ENCODE measurements around the gene HDLBP. TPM values are rescaled to one million over a fixed set of nuclear protein-coding genes. Genes with fewer than 3 reads are reported as not detected.

The HDLBP gene
- total and polyA plus RNA-seq, 10 of the 15 experiments (the other 5 are each of a cell fraction or from before 2014, with no cell fraction given) = 19.5 to 383 (median 249) TPM

DNA sequence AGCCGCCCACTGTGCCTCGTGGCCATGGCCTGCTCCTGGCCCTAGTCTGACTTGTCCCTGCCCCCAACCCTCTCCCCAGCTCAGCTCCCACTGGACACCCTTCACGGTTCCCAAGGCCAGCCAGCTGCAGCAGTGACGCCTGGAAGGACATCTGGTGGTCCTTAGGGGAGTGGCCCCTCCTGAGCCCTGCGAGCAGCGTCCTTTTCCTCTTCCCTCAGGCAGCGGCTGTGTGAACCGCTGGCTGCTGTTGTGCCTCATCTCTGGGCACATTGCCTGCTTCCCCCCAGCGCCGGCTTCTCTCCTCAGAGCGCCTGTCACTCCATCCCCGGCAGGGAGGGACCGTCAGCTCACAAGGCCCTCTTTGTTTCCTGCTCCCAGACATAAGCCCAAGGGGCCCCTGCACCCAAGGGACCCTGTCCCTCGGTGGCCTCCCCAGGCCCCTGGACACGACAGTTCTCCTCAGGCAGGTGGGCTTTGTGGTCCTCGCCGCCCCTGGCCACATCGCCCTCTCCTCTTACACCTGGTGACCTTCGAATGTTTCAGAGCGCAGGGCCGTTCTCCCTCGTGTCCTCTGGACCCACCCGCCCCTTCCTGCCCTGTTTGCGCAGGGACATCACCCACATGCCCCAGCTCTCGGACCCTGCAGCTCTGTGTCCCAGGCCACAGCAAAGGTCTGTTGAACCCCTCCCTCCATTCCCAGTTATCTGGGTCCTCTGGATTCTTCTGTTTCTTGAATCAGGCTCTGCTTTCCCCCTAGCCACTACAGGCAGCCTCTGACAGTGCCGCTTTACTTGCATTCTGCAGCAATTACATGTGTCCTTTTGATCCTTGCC lies 91.2 kb downstream of the HDLBP start:
- DNase-seq (ENCODE audit: low read depth, low spot score) (no peak), ATAC-seq (peak; percentile 23), FAIRE-seq (no peak)
- WGBS (ENCODE audit: insufficient coverage, insufficient replicate concordance, low lambda C conversion rate, missing lambda C conversion rate) = 89% methylated on average over 26 of the region's 26 CpGs
- in situ Hi-C loops (cut with MboI) (no loop called here), intact Hi-C loops (cut with micrococcal nuclease; ENCODE audit: unreplicated experiment) (no loop called here)
- RAD21 ChIA-PET (ENCODE audit: unreplicated experiment) = no interaction called here
- no peaks in the 10 kb centered on the region for H3K4me1 ChIP-seq (ENCODE audit: control insufficient read depth, insufficient read depth, low read length)
- no peak overlapping the region for H3K4me3 ChIP-seq
- H3K79me2 ChIP-seq (ENCODE audit: control insufficient read depth, insufficient read depth, low read length) = no peaks in the 10 kb centered on the region
- no peaks in the 10 kb centered on the region for H3K27me3 ChIP-seq (replicated peaks in 1 of 2; ENCODE audit: control insufficient read depth in 2 of 2, insufficient read depth in 2 of 2, low read length in 1 of 2)
- CTCF ChIA-PET = no interaction called here
- SMC1A ChIA-PET (ENCODE audit: uncharacterized antibody, unreplicated experiment) = no interaction called here
- H3K27ac ChIP-seq (ENCODE audit: control insufficient read depth, insufficient read depth) = no peak overlapping the region
- no peaks in the 10 kb centered on the region for H3K9me3 ChIP-seq (replicated peaks; ENCODE audit: control insufficient read depth, insufficient read depth, low read length)
- no TSS peak for BruUV-seq (replicated peaks)
- no peak overlapping the region for H2AFZ ChIP-seq (ENCODE audit: control insufficient read depth, low read depth, low read length)
- no peak overlapping the region for H3K4me2 ChIP-seq (ENCODE audit: control insufficient read depth, insufficient read depth)
- H4K20me1 ChIP-seq (ENCODE audit: control insufficient read depth, insufficient read depth) = no peaks in the 10 kb centered on the region
- POLR2A ChIA-PET = no interaction called here
- no peak overlapping the region for H3K9ac ChIP-seq (ENCODE audit: control insufficient read depth, insufficient read depth, low read length)
- H3K36me3 ChIP-seq (ENCODE audit: control insufficient read depth in 2 of 2, insufficient read depth in 2 of 2, low read length in 1 of 2) = peaks cover 9 to 17% of the 10 kb centered on the region in 2 experiments; a peak in 3 of 4 replicates
- no peak for TF ChIP-seq SUPT20H (IDR thresholded peaks at IDR 0.05; ENCODE audit: borderline replicate concordance, control insufficient read depth, low read depth, low read length)
- peak; percentile 51 for TF ChIP-seq POLR2A (IDR thresholded peaks at IDR 0.05; ENCODE audit: low read depth, low read length)
- no peak for TF ChIP-seq CBX3 (IDR thresholded peaks at IDR 0.05; ENCODE audit: borderline replicate concordance, low read depth)
- TF ChIP-seq MTA3 (IDR thresholded peaks at IDR 0.05; ENCODE audit: borderline replicate concordance, low read length) = peak; percentile 58; the same call in 1 of the 2 replicates
- TF ChIP-seq ATF7 (IDR thresholded peaks at IDR 0.05; ENCODE audit: low read depth) = no peak

- DNase-seq (ENCODE audit: low read depth, low spot score) = no peak
- TF ChIP-seq TCF12 (IDR thresholded peaks at IDR 0.05; ENCODE audit: low read depth, low read length) (0 out of 2 replicates have a peak, but pooled peaks have one; percentile 11), RFX5 (IDR thresholded peaks at IDR 0.05; ENCODE audit: low read depth, low read length) (no peak), PKNOX1 (IDR thresholded peaks at IDR 0.05) (no peak), IKZF2 (IDR thresholded peaks at IDR 0.05) (no peak), MEF2A (IDR thresholded peaks at IDR 0.05; ENCODE audit: insufficient read depth, low read depth, low read length) (no peak), ZNF217 (IDR thresholded peaks at IDR 0.05) (no peak), ZNF622 (IDR thresholded peaks at IDR 0.05) (no peak), CBX5 (IDR thresholded peaks at IDR 0.05; ENCODE audit: low read depth) (no peak), RUNX3 (IDR thresholded peaks at IDR 0.05; ENCODE audit: low read length) (0 out of 2 replicates have a peak, but pooled peaks have one; percentile 7), POU2F2 (IDR thresholded peaks at IDR 0.05; ENCODE audit: borderline replicate concordance, low read depth, low read length) (0 out of 3 replicates have a peak, but pooled peaks have one; percentile 5), TBL1XR1 (IDR thresholded peaks at IDR 0.05; ENCODE audit: low read depth, low read length) (no peak), ZNF274 (IDR thresholded peaks at IDR 0.05; ENCODE audit: insufficient read depth, insufficient read length) (no peak)
Measured at GRCh38 chr2:241223211-241224017, 92.1 kb downstream of the HDLBP start.

More at GRCh38 chr2:241223211-241224017, 92.1 kb downstream of the HDLBP start:
- Histone ChIP-seq H3K27ac (ENCODE audit: control insufficient read depth, insufficient read depth) (no peak overlapping the region), H3K9ac (ENCODE audit: control insufficient read depth, insufficient read depth, low read length) (no peak overlapping the region), H3K79me2 (ENCODE audit: control insufficient read depth, insufficient read depth, low read length) (no peaks in the 10 kb centered on the region), H3K4me2 (ENCODE audit: control insufficient read depth, insufficient read depth) (no peak overlapping the region), H4K20me1 (ENCODE audit: control insufficient read depth, insufficient read depth) (no peaks in the 10 kb centered on the region), H3K36me3 (ENCODE audit: control insufficient read depth in 2 of 2, insufficient read depth in 2 of 2, low read length in 1 of 2) (peaks cover under 1 to 9% of the 10 kb centered on the region in 2 experiments; a peak in 3 of 4 replicates), H2AFZ (ENCODE audit: control insufficient read depth, low read depth, low read length) (no peak overlapping the region), H3K4me1 (ENCODE audit: control insufficient read depth, insufficient read depth, low read length) (no peaks in the 10 kb centered on the region), H3K9me3 (replicated peaks; ENCODE audit: control insufficient read depth, insufficient read depth, low read length) (no peaks in the 10 kb centered on the region), H3K4me3 (no peak overlapping the region), H3K27me3 (replicated peaks in 1 of 2; ENCODE audit: control insufficient read depth in 2 of 2, insufficient read depth in 2 of 2, low read length in 1 of 2) (no peaks in the 10 kb centered on the region)
- ChIA-PET RAD21 (ENCODE audit: unreplicated experiment) (no interaction called here), POLR2A (no interaction called here), CTCF (interaction anchor here (0.7 kb wide), 1 partner anchor 30 kb away, joined by 3 read pairs; no protein-coding TSS in a partner anchor), SMC1A (ENCODE audit: uncharacterized antibody, unreplicated experiment) (no interaction called here)
- intact Hi-C loops (cut with micrococcal nuclease; ENCODE audit: unreplicated experiment) = no loop called here
- ATAC-seq = peak; percentile 13
- WGBS (ENCODE audit: insufficient coverage, insufficient replicate concordance, low lambda C conversion rate, missing lambda C conversion rate) = 69% methylated on average over 20 of the region's 23 CpGs
- no peak for FAIRE-seq
- in situ Hi-C loops (cut with MboI) = no loop called here
- BruUV-seq (replicated peaks) = no TSS peak

Data from GM12878 (cell line).